ENCODE measurements around the gene TRIM24. TPM values are rescaled to one million over a fixed set of nuclear protein-coding genes. Genes with fewer than 3 reads are reported as not detected.

TRIM24 gene
- total RNA-seq, 1 donor from 2014 or later: 17.3 TPM

DNA sequence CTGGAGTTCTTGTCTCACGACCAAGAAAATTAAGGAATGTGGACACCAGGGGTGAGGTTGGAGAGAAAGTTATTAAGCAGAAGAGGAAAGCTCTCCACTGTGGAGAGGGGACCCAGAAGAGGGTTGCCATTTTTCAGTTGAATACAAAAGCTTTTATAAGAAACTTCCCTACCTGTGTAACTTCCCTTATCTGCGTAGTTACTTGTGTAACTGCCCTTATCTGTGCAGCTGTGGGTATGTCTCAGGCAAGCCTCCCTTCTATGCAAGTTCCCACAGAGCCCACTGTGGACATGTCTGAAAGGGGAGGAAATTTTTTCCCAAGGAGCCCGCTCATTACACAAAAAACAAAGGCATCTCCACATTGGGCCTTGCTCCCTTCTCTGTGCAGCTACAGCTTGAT, 146.2 kb downstream of the TRIM24 start:
- intact Hi-C loops (cut with micrococcal nuclease): no loop called here
- H3K27me3 Mint-ChIP-seq: peaks cover 2% of the 10 kb centered on the region
- H3K4me1 Mint-ChIP-seq: peaks cover 9% of the 10 kb centered on the region
- H3K27ac Mint-ChIP-seq: no peak overlapping the region
- DNase-seq: no peak
- H3K36me3 Mint-ChIP-seq (ENCODE audit: low read depth): no peaks in the 10 kb centered on the region
- H3K4me3 Mint-ChIP-seq: no peak overlapping the region
- H3K9me3 Mint-ChIP-seq: peaks cover 4% of the 10 kb centered on the region

DNA sequence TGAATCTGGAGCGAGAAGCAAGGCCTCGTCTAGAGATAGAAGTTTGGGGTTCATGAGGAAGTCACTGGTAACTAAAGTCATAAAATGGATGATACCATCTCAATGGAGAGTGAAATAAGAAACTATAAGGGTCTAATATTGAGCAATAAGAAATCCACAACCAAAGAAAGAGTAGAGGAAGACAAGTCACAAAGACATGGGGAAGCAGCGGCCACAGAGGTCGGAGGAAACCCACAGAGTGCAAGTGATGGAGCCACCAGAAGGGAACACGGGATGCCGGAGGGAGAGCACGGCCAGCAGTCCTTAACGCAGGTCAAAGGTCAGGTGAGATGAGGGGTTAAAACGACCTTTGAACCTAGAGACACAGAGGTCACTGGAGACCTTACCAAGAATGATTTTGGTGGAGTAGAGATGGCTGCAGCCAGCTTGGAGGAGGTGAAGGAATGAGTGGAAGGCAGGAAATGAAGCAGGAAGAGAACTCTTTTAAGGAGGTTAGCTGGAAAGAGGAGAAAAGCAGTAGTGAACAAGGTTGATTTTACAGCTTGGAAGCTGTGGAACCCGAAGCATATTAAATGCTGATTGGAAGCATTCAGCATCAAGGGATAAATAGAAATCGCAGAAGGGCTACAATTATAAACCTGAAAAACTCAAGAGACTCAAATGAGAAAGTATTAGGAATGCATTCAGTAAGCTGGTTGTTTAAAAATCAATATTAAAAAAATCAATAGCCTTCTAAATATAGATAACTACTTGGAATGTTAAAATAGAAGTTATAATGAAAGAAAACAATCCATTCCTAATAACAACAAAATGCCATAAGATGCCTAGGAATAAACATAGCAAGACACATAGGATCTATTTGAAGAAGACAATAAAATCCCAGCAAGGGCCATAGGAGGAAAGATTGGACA, 147.4 kb downstream of the TRIM24 start:
- Mint-ChIP-seq H3K27me3 (no peaks in the 10 kb centered on the region), H3K4me1 (peaks cover 8% of the 10 kb centered on the region), H3K27ac (no peak overlapping the region), H3K36me3 (ENCODE audit: low read depth) (no peaks in the 10 kb centered on the region), H3K9me3 (peaks cover 4% of the 10 kb centered on the region), H3K4me3 (no peak overlapping the region)
- intact Hi-C loops (cut with micrococcal nuclease): no loop called here
- no peak for DNase-seq

DNA sequence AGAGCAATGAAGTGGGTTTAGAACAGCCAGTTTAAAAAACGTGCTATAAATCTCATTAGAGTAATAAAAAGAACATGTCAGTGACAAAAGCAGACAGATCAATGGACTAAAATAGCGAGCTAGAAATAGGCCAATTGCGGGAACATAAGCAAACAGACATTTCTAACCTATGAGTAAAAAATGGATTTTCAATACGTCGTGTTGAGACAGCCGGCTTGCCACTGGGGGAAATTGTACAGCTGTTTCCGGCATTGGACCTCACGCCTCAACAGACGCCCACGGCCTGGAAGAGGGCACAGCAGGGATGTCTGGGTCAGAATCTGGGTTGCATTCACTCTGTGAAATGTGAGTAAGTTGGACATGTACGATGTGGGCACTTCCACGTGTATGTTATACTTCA, 148.2 kb downstream of the TRIM24 start:
- peaks cover 7% of the 10 kb centered on the region for H3K4me1 Mint-ChIP-seq
- no peaks in the 10 kb centered on the region for H3K27me3 Mint-ChIP-seq
- DNase-seq: no peak

DNA sequence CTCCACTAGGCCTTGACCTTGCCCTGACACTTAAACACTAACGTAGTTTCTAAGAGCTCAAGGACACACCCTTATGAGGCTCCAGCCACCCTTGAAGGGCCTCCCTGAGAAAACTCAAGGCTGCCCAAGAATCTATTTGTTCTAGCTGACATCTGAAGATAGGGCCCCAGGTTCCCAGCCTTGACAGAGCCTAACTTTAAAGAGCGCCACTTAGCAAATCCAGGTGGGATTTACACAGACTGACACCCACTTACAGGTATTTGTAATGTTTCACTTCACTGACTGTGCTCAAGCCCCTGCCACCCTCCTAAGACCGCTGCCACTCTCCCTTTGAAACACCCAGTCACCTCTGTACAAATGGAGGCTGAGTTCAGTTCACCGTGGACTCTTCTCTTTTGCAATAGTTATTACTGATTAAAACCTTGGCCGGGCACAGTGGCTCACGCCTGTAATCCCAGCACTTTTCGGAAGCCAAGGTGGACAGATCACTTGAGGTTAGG, 150.7 kb downstream of the TRIM24 start:
- Mint-ChIP-seq H3K4me3 (no peak overlapping the region), H3K4me1 (peaks cover 7% of the 10 kb centered on the region), H3K9me3 (peaks cover 4% of the 10 kb centered on the region), H3K27me3 (no peaks in the 10 kb centered on the region), H3K27ac (no peak overlapping the region), H3K36me3 (ENCODE audit: low read depth) (no peaks in the 10 kb centered on the region)
- intact Hi-C loops (cut with micrococcal nuclease): no loop called here
- no peak for DNase-seq

More for the DNA sequence above, 148.2 kb downstream of the TRIM24 start:
- intact Hi-C loops (cut with micrococcal nuclease): no loop called here
- H3K36me3 Mint-ChIP-seq (ENCODE audit: low read depth): no peaks in the 10 kb centered on the region
- no peak overlapping the region for H3K27ac Mint-ChIP-seq
- H3K4me3 Mint-ChIP-seq: no peak overlapping the region
- peaks cover 4% of the 10 kb centered on the region for H3K9me3 Mint-ChIP-seq

DNA sequence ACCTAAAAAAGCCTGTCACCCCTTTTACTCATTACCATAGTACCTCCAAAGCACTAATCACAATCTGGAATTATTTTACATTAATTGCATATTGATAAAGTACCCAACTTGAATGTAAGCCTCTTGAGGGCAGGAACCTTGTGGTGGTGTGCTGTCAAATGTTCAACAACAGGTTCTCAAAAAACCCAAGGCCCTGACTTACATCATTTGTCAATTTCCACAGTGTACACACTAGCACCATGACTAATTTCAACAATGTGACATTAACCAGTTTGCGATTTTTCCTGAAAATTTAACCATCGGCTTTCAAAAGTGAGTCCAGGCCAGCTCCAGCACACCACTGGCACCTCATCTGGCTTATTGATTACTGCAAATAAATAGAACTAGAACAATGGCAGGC, 153.6 kb downstream of the TRIM24 start:
- Mint-ChIP-seq H3K27me3 (peaks cover 2% of the 10 kb centered on the region), H3K27ac (no peak overlapping the region), H3K4me1 (peaks cover 3% of the 10 kb centered on the region), H3K9me3 (no peaks in the 10 kb centered on the region), H3K36me3 (ENCODE audit: low read depth) (no peaks in the 10 kb centered on the region), H3K4me3 (no peak overlapping the region)
- intact Hi-C loops (cut with micrococcal nuclease): no loop called here
- DNase-seq: no peak

DNA sequence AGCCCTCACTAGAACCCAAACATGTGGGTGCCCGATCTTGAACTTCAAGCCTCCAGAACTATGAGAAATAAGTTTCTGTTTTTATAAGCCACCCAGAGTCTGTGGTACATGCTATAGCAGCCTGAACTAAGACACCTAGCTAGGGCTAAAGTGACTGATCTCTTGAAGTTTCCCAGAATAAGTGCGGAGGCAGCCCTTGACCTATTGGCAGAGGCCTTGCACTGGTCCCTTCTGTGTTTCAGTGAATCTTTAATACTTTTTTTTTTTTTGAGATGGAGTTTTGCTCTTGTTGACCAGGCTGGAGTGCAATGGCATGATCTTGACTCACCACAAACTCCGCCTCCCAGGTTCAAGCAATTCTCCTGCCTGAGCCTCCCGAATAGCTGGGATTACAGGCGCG, 156.0 kb downstream of the TRIM24 start:
- intact Hi-C loops (cut with micrococcal nuclease): no loop called here
- no peak overlapping the region for H3K27ac Mint-ChIP-seq
- H3K4me3 Mint-ChIP-seq: no peak overlapping the region
- H3K4me1 Mint-ChIP-seq: peaks cover 1% of the 10 kb centered on the region
- peaks cover 3% of the 10 kb centered on the region for H3K27me3 Mint-ChIP-seq
- no peaks in the 10 kb centered on the region for H3K9me3 Mint-ChIP-seq
- no peak for DNase-seq
- H3K36me3 Mint-ChIP-seq (ENCODE audit: low read depth): no peaks in the 10 kb centered on the region

DNA sequence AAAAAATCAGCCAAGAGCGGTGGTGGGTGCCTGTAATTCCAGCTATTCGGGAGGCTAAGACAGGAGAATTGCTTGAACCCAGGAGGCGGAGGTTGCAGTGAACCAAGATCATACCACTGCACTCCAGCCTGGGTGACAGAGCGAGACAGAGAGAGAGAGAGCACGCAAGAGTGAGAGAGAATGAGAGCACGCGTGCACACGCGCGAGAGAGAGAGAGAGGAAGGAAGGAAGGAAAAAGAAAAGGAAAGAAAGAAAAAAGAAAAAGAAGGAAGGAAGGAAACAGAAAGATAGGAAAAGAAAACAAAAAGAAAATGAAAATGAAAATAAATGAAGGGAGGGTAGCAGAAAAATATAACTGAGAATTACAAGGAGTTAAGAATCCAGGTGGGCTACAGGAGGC, 158.4 kb downstream of the TRIM24 start:
- H3K9me3 Mint-ChIP-seq: no peaks in the 10 kb centered on the region
- intact Hi-C loops (cut with micrococcal nuclease): no loop called here
- DNase-seq: no peak
- no peak overlapping the region for H3K27ac Mint-ChIP-seq
- peaks cover 1% of the 10 kb centered on the region for H3K4me1 Mint-ChIP-seq
- H3K27me3 Mint-ChIP-seq: peaks cover 3% of the 10 kb centered on the region
- H3K4me3 Mint-ChIP-seq: no peak overlapping the region
- no peaks in the 10 kb centered on the region for H3K36me3 Mint-ChIP-seq (ENCODE audit: low read depth)

DNA sequence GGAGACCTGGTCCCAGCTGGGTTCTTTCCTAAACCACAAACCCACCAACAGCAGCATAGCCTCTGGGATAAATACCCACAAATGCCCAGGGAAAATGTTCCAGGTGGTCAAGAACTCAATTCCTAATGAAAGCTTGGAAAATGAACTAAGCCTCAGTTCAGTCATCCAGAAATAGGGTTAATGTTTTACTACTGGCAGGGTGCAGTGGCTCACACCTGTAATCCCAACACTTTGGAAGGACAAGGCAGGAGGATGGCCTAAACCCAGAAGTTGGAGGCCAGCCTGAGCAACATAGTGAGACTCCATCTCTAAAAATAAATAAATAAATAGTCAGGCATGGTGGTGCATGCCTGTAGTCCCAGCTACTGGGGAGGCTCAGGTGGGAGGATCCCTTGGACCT, 158.9 kb downstream of the TRIM24 start:
- Mint-ChIP-seq H3K27ac (no peak overlapping the region), H3K36me3 (ENCODE audit: low read depth) (no peaks in the 10 kb centered on the region), H3K27me3 (peaks cover 3% of the 10 kb centered on the region), H3K9me3 (no peaks in the 10 kb centered on the region), H3K4me3 (no peak overlapping the region), H3K4me1 (peaks cover 1% of the 10 kb centered on the region)
- no peak for DNase-seq
- intact Hi-C loops (cut with micrococcal nuclease): no loop called here

DNA sequence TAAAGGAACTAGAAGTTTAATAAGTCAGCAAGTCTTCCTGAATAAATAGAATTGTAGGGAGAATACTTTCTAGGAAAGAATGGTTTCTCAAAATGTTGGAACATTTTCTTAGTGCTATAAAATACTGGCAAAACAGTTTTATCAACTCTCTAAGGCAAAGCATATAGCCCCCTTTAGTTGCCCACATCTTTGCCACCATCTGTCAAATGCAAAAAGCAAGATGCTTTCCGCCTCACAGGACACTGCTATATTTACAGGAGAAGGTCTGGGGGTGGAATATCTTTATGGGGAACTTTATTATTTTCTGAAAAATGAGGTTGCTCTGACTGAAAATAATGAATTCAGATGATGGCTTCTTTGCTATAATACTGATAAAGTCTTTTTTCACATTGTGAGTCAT, 162.8 kb downstream of the TRIM24 start:
- no peak for DNase-seq
- Mint-ChIP-seq H3K36me3 (ENCODE audit: low read depth) (no peaks in the 10 kb centered on the region), H3K9me3 (no peaks in the 10 kb centered on the region), H3K27ac (no peak overlapping the region), H3K27me3 (peaks cover 3% of the 10 kb centered on the region), H3K4me3 (no peak overlapping the region), H3K4me1 (peaks cover 21% of the 10 kb centered on the region)
- intact Hi-C loops (cut with micrococcal nuclease): no loop called here

DNA sequence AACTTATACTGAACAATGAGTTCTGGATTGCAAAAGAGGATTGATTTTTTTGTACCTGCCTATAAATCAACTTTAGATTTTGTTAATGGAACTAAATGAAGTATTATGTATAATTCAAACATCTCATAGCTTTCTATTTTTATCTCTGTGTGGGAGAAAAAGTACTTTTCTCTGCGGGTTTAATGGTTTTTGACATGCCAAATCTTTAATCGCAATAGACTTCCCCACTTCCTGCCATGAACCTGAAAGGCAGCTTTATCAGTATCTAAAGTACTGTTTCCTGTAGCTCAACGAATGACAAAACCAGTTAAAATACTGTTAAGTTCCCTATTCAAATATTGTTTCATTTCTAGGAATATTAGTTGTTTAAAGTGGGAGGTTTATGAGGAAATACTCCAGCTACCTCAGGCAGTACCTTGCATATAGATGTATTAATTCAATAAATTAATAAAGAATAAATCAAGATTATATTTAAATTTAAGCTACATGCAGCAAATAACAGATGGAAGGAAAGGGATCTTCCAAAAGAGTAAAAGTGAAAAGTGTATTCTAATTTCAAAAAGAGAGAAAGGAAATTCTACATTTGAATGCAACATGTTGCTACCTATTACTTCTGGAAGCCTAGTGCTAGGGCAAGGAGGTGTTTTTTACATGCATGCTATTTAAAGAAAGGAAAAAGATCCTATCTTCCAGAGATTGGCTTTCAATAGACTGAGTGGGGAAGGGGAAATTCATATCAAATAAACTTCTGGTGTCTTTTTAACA, 165.2 kb downstream of the TRIM24 start:
- H3K4me1 Mint-ChIP-seq: peaks cover 29% of the 10 kb centered on the region
- peaks cover 3% of the 10 kb centered on the region for H3K9me3 Mint-ChIP-seq
- no peaks in the 10 kb centered on the region for H3K36me3 Mint-ChIP-seq (ENCODE audit: low read depth)
- peak overlapping the region; percentile 48 for H3K27ac Mint-ChIP-seq
- DNase-seq: peak; percentile 70
- H3K27me3 Mint-ChIP-seq: peaks cover 4% of the 10 kb centered on the region
- intact Hi-C loops (cut with micrococcal nuclease): loop anchor here (1.0 to 5.0 kb wide), 3 partner anchors 42 to 164 kb away; no protein-coding TSS in a partner anchor
- H3K4me3 Mint-ChIP-seq: peak overlapping the region; percentile 42

DNA sequence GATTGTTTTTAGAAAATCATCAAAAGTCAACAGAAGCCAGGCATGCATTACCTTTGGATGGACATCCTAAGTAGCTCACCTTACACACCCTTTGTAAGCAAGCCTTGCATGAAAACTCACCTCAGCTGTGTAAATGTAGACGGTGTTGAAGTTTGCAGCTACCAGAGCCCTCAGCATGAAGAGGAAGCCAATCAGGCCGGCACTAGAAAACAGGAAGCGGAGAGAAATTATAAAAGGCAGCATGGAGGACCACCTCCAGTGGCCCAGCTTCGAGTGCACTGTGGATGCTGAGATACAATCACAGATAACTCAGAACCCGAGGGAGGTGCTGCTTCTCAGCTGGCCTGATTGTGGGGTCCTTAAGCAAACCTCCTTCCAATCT, 165.8 kb downstream of the TRIM24 start:
- intact Hi-C loops (cut with micrococcal nuclease): loop anchor here (1.0 to 5.0 kb wide), 3 partner anchors 41 to 165 kb away; no protein-coding TSS in a partner anchor
- Mint-ChIP-seq H3K4me1 (peaks cover 31% of the 10 kb centered on the region), H3K36me3 (ENCODE audit: low read depth) (no peaks in the 10 kb centered on the region), H3K27ac (peak overlapping the region; percentile 27), H3K27me3 (peaks cover 2% of the 10 kb centered on the region), H3K9me3 (peaks cover 3% of the 10 kb centered on the region), H3K4me3 (peak overlapping the region; percentile 42)
- peak; percentile 70 for DNase-seq

DNA sequence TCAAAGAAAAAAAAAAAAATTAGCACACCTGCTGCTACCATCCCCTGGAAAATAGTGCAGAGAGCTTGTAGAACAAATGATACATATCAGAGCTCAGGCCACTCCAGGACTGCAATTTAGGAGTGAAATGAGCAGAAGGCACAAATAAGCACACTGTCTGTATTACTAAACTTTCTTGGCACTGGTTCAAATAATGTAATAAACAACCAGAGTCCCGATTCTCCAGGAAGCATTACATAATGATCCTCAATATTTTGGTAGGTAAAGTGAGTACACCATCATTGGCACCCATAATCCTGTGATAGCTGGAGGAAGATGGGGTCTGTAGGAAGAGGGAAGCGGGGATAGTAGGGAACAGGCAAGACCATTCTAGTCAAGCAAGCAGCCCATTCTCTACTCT, 166.8 kb downstream of the TRIM24 start:
- peaks cover 2% of the 10 kb centered on the region for H3K27me3 Mint-ChIP-seq
- no peak overlapping the region for H3K27ac Mint-ChIP-seq
- peaks cover 3% of the 10 kb centered on the region for H3K9me3 Mint-ChIP-seq
- DNase-seq: no peak
- no peak overlapping the region for H3K4me3 Mint-ChIP-seq
- peaks cover 31% of the 10 kb centered on the region for H3K4me1 Mint-ChIP-seq
- intact Hi-C loops (cut with micrococcal nuclease): loop anchor here (5.0 kb wide), 2 partner anchors 40 to 125 kb away; no protein-coding TSS in a partner anchor
- no peaks in the 10 kb centered on the region for H3K36me3 Mint-ChIP-seq (ENCODE audit: low read depth)

DNA sequence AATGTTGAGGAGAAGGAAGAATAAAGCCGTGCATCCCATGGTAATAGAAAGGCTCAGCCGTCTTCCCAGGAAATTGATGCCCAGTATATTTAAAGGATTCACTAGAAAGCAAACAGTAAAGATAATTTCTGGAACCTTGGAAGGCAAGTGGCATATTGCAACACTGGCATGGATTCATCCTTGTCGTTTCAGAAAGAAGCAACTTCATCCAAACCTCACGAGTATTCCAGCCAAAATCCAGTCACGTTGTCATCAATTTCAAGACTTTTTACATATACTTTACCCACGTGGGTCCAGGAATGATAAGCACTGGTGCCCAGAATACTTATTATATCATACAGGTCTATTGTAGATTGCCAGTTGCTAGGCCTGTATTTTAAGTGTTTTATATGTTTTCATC, 167.3 kb downstream of the TRIM24 start:
- DNase-seq: no peak
- H3K27me3 Mint-ChIP-seq: peaks cover 2% of the 10 kb centered on the region
- intact Hi-C loops (cut with micrococcal nuclease): loop anchor here (5.0 kb wide), 2 partner anchors 40 to 125 kb away; no protein-coding TSS in a partner anchor
- H3K4me1 Mint-ChIP-seq: peaks cover 31% of the 10 kb centered on the region
- H3K4me3 Mint-ChIP-seq: no peak overlapping the region
- no peaks in the 10 kb centered on the region for H3K36me3 Mint-ChIP-seq (ENCODE audit: low read depth)
- H3K27ac Mint-ChIP-seq: no peak overlapping the region
- peaks cover 3% of the 10 kb centered on the region for H3K9me3 Mint-ChIP-seq
